Upper lobe of left lung (tissue), 6 donors: ENCODE measurements around the gene SLC39A13. TPM values are rescaled to one million over a fixed set of nuclear protein-coding genes. Genes with fewer than 3 reads are reported as not detected.

Experiments
- ATAC-seq, 2 donors: fragments of 200-7000 bp; cut with Tn5 transposase; one replicate each; pipeline ENCODE4 v1.9.1; 2022; ENCODE audit warnings: mild to moderate bottlenecking in 2 of 2, moderate library complexity in 2 of 2; ENCODE audit not compliant: low FRiP score in 2 of 2
- DNase-seq, 2 donors: peaks; one replicate each; pipeline ENCODE4 v3.0.0-alpha.2; 2019 to 2020
- H3K27ac ChIP-seq, 4 donors: fragments of 200-600 bp; sonication (generic); one replicate each; pipeline ENCODE4 v1.5.1; 2016 to 2019
- H3K27me3 ChIP-seq, 4 donors: fragments of 200-600 bp; sonication (generic); one replicate each; pipeline ENCODE4 v1.5.1; 2017 to 2019
- H3K36me3 ChIP-seq, 4 donors: fragments of 200-600 bp; sonication (generic); one replicate each; pipeline ENCODE4 v1.5.1; 2016 to 2019
- H3K4me1 ChIP-seq, 4 donors: fragments of 200-600 bp; sonication (generic); one replicate each; pipeline ENCODE4 v1.5.1; 2018 to 2019
- H3K4me3 ChIP-seq, 4 donors: fragments of 200-600 bp; sonication (generic); one replicate each; pipeline ENCODE4 v1.5.1; 2017 to 2019; ENCODE audit warnings: mild to moderate bottlenecking in 2 of 4, moderate library complexity in 1 of 4
- H3K9me3 ChIP-seq, 4 donors: fragments of 200-600 bp; sonication (generic); one replicate each; pipeline ENCODE4 v1.5.1; 2018 to 2019
- EP300 ChIP-seq, 4 donors: sonication (generic); formaldehyde crosslinking; IDR thresholded peaks; one replicate each; pipeline ENCODE4 v1.5.1; 2017; ENCODE audit warnings: antibody characterized with exemption in 4 of 4, control low read depth in 2 of 4
- POLR2A ChIP-seq, 4 donors: fragments of 450-650 bp; IDR thresholded peaks; one replicate each; pipeline ENCODE4 v1.5.1; 2016 to 2017; ENCODE audit warnings: antibody characterized with exemption in 4 of 4, mild to moderate bottlenecking in 2 of 4
- POLR2AphosphoS5 ChIP-seq, 2 donors: sonication (generic); formaldehyde crosslinking; IDR thresholded peaks; one replicate each; pipeline ENCODE4 v1.5.1; 2017; ENCODE audit warnings: antibody characterized with exemption in 2 of 2
- WGBS, 2 donors: methylation state at CpG; one replicate each; pipeline ENCODE4 v1.1.5; 2017 to 2018; 5-methylcytosine and 5-hydroxymethylcytosine counted together
- total RNA-seq, 6 donors: library from RNA; depleted of rRNA in 4 of 6; stranded (reverse); fragments of >200 nt in 4 of 6; gene quantifications; one replicate each; pipeline versions ENCODE4 v1.1.0 to v1.2.1, GENCODE V29; 2016 to 2021
- TF ChIP-seq, protein P1 (sequence below), 6 experiments: fragments of 450-650 bp in 4 of 6; fragments of 200-600 bp in 2 of 6; sonication (generic) in 2 of 6; IDR thresholded peaks; one replicate each; pipeline ENCODE4 v1.5.1; 2016 to 2019; ENCODE audit warnings: antibody characterized with exemption in 6 of 6
- donor health status: DM: no; HTN: no; CAD: no; lungs with moderate emphysema.
- donor health status: DM: no; HTN: yes; CAD: no; lungs with severe emphysema.

The SLC39A13 gene
- total RNA-seq, 6 donors from 2014 or later, result 47.9 to 98.8 (median 62.8) TPM

DNA sequence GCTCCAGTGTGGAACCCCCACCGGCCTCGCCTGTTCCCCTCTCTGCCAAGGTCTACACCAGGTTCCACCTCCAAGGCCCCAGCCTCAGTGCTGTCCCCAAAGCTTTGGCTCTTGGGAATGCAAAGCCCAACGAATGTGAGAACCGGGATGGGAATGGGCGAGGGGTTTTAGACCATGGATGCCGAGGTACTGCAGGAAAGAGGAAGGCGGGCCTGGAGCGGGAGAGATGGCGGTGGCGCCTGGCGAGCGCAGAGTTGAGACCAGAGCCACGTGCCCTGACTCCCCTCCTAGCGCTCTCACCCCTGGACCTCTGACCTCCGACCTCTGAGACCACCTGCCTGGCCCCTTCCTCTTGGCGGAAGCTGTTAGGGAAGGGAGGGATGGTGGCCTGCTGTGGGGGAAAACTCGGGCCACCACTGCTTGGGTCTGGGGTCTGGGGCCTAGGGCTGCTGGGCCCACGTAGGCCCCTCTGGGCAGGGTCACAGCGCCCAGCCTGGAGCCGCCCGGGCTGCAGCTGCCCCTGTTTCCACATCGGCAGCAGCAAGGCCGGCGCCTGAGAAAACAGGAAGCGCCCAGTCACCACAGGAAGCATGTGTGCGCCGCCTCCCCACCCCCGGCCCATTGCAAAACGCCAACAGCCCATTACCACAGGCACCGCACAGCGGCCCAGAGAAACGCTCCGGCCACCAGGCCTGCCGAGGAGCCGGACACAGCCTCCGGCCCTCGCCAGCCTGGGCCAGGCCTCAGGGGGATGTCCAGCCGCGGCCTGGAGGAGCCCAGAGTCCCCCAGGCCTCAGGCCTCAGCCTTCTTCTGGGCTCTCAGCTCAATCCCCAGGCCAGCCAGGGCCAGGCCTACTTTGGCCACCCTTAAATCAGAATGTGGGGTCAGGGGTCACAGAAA is 13.8 kb upstream of the SLC39A13 start:
- DNase-seq (peak; percentile 83 to 89), ATAC-seq (peak; percentile 66 to 75)
- peaks cover 21 to 45% (median 39%) of the 10 kb centered on the region in 4 donors for H3K4me1 ChIP-seq
- no peaks in the 10 kb centered on the region for H3K36me3 ChIP-seq
- peak overlapping the region in 2 of 4 donors; percentile 16 to 30 for H3K4me3 ChIP-seq
- TF ChIP-seq POLR2A (IDR thresholded peaks at IDR 0.05) (peak in 2 of 4 donors; percentile 27 to 80), EP300 (IDR thresholded peaks at IDR 0.05) (peak in 1 of 4 donors; percentile 52), POLR2AphosphoS5 (IDR thresholded peaks at IDR 0.05) (peak; percentile 52 to 75)
- TF ChIP-seq, protein P1, sequence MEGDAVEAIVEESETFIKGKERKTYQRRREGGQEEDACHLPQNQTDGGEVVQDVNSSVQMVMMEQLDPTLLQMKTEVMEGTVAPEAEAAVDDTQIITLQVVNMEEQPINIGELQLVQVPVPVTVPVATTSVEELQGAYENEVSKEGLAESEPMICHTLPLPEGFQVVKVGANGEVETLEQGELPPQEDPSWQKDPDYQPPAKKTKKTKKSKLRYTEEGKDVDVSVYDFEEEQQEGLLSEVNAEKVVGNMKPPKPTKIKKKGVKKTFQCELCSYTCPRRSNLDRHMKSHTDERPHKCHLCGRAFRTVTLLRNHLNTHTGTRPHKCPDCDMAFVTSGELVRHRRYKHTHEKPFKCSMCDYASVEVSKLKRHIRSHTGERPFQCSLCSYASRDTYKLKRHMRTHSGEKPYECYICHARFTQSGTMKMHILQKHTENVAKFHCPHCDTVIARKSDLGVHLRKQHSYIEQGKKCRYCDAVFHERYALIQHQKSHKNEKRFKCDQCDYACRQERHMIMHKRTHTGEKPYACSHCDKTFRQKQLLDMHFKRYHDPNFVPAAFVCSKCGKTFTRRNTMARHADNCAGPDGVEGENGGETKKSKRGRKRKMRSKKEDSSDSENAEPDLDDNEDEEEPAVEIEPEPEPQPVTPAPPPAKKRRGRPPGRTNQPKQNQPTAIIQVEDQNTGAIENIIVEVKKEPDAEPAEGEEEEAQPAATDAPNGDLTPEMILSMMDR (IDR thresholded peaks at IDR 0.05), result peak in 1 of 6 experiments; percentile 7
- H3K27me3 ChIP-seq, result no peaks in the 10 kb centered on the region
- H3K27ac ChIP-seq, result peak overlapping the region; percentile 94 to 97 (median 95)
- WGBS, 2 donors, result 58 to 59% methylated on average over 16 to 38 of the region's 39 CpGs
- H3K9me3 ChIP-seq, result no peaks in the 10 kb centered on the region

DNA sequence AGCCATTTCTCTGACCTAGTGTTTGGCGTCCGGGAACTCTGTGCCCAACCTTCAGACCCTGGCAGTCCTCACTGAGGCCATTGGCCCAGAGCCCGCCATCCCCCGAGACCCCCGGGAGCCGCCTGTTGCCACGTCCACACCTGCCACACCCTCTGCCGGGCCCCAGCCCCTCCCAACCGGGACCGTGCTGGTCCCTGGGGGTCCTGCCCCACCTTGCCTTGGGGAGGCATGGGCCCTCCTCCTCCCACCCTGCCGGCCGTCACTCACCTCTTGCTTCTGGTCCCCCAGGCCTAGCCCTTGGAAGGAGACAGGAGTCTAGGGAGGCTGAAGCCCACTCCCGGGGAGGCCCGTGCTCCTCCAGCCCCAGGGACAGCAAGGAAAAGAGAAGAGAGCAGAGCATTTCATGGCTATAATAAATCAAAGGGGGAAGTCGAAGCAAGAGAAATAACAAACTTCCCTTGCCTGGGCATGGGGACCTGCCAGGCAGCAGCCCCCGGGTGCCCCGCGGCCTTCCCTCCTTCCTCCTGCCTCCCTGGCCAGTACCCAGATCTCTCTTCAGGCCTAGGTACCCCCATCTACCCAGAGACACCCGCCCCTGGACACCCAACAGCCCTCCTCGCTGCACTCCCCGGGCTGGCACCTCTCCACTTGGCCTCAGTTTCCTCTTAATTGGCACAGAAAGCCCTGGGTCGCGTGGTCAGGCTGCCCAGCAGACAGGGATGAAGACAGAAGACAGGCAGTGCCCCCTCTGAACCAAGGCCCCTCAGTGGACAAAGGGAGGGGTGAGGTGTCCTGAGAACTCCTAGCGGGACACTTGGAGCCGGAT is 13.0 kb upstream of the SLC39A13 start:
- H3K4me1 ChIP-seq, result peaks cover 27 to 47% (median 40%) of the 10 kb centered on the region in 4 donors
- no peaks in the 10 kb centered on the region for H3K27me3 ChIP-seq
- H3K9me3 ChIP-seq, result no peaks in the 10 kb centered on the region
- no peak for TF ChIP-seq POLR2AphosphoS5 (IDR thresholded peaks at IDR 0.05)
- TF ChIP-seq, protein P1 (IDR thresholded peaks at IDR 0.05), result no peak
- peak in 1 of 4 donors; percentile 1 for TF ChIP-seq POLR2A (IDR thresholded peaks at IDR 0.05)
- WGBS, 2 donors, result 50 to 67% methylated on average over 6 to 25 of the region's 25 CpGs
- no peak for ATAC-seq
- H3K27ac ChIP-seq, result peak overlapping the region; percentile 94 to 97 (median 95)
- H3K36me3 ChIP-seq, result no peaks in the 10 kb centered on the region
- peak in 1 of 2 donors; percentile 85 for DNase-seq
- peak overlapping the region in 2 of 4 donors; percentile 16 to 30 for H3K4me3 ChIP-seq

DNA sequence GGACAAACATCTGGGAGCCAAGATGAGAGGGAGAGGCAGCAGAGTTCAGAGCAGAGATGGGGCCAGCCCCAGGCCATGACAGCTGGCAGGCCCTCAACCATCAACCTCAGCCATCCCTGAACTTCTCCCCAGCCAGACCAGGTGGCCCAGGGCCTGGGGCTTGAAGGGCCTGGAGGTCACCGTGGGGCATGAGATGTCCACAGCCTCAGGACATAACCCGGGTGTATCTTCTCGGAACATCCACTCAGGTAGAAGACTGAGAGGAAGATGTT is 12.4 kb upstream of the SLC39A13 start:
- DNase-seq (no peak), ATAC-seq (no peak)
- no peaks in the 10 kb centered on the region for H3K27me3 ChIP-seq
- TF ChIP-seq POLR2A (IDR thresholded peaks at IDR 0.05) (no peak), POLR2AphosphoS5 (IDR thresholded peaks at IDR 0.05) (no peak), EP300 (IDR thresholded peaks at IDR 0.05) (no peak)
- TF ChIP-seq, protein P1 (IDR thresholded peaks at IDR 0.05), result no peak
- no peaks in the 10 kb centered on the region for H3K9me3 ChIP-seq
- H3K27ac ChIP-seq, result peak overlapping the region; percentile 94 to 97 (median 95)
- H3K4me1 ChIP-seq, result peaks cover 32 to 53% (median 43%) of the 10 kb centered on the region in 4 donors
- H3K36me3 ChIP-seq, result no peaks in the 10 kb centered on the region
- WGBS, 2 donors, result 93% methylated on average over 3 of the region's 3 CpGs
- H3K4me3 ChIP-seq, result no peak overlapping the region

DNA sequence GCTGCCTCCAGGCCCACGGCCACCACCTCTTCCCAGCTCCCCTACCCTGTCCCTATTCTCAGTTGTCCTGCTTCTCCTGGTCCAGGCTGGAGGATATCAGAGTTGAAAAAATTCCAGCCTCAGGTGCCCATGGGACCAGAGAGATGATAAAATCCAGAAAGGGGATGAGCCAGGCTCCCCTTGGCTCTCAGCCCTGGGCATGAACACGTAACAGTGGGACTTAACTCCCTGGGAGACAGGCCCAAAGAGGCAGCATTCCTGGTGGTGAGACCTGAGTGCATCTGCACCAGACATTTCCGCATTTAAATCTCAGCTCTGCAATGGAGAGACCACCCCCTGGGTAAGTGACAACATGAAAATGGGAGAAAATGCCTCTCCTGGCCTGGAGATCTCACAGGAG is 10.4 kb upstream of the SLC39A13 start:
- Histone ChIP-seq H3K4me1 (peaks cover 34 to 50% (median 40%) of the 10 kb centered on the region in 4 donors), H3K4me3 (no peak overlapping the region), H3K27me3 (no peaks in the 10 kb centered on the region), H3K9me3 (no peaks in the 10 kb centered on the region), H3K36me3 (no peaks in the 10 kb centered on the region), H3K27ac (no peak overlapping the region)
- TF ChIP-seq, protein P1 (IDR thresholded peaks at IDR 0.05), result no peak
- no peak for TF ChIP-seq EP300 (IDR thresholded peaks at IDR 0.05)
- TF ChIP-seq POLR2A (IDR thresholded peaks at IDR 0.05), result no peak
- no peak for TF ChIP-seq POLR2AphosphoS5 (IDR thresholded peaks at IDR 0.05)
- DNase-seq, result no peak
- 95 to 100% methylated on average over 3 of the region's 3 CpGs for WGBS, 2 donors
- ATAC-seq, result no peak
